Measurements from ENCODE around the gene RPS16. TPM values are rescaled to one million over a fixed set of nuclear protein-coding genes. Genes with fewer than 3 reads are reported as not detected.
A peak's percentile ranks its signal among the peaks of the same experiment; 100 is the strongest.

The RPS16 gene
- total and polyA plus RNA-seq, 4 experiments from 2014 or later = 1,590 to 4,227 (median 3,056) TPM

DNA sequence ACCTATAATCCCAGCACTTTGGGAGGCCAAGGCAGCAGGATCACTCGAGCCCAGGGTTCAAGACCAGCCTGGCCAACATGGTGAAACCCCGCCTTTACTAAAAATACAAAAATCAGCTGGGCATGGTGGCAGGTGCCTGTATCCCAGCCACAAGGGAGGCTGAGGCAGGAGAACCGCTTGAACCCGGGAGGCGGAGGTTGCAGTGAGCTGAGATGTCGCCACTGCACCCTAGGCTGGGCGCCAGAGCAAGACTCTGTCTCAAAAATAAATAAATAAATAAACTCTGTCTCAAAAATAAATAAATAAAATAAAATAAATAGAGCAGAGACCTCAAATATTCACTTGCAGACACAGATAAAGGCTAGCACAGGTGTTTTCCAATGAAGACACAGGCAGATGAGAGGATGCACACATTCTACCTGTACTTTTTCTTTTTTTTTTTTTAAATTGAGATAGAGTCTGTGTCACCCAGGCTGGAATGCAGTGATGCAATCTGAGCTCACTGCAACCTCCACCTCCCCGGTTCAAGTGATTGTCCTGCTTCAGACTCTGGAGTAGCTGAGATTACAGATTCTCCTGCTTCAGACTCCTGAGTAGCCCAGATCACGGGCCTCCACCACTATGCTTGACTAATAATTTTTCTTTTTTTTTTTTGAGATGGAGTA is 2.7 kb upstream of the RPS16 start:
- H3K36me3 Mint-ChIP-seq = peaks cover 18 to 26% of the 10 kb centered on the region in 2 donors
- peaks cover 26% of the 10 kb centered on the region for H3K4me1 ChIP-seq (ENCODE audit: insufficient read depth, low read length)
- H3K4me3 Mint-ChIP-seq = no peak overlapping the region
- ChIA-PET CTCF (ENCODE audit: partially characterized antibody) (interaction anchor here (0.9 to 5.1 kb wide), 3 partner anchors 95 to 234 kb away, joined by 3 to 56 read pairs (median 46); partner anchors contain the start of gene EID2B), POLR2A (ENCODE audit: partially characterized antibody) (interaction anchor here (3.6 kb wide), 1 partner anchor 36 kb away, joined by 53 read pairs; no protein-coding TSS in a partner anchor)
- H3K9me3 Mint-ChIP-seq = peaks cover 0 to 5% (median 0%) of the 10 kb centered on the region in 8 donors
- no peaks in the 10 kb centered on the region for H3K27me3 ChIP-seq (ENCODE audit: insufficient read depth, low read length)
- H3K9me3 ChIP-seq (ENCODE audit: control insufficient read depth in 1 of 2, low read length in 2 of 2) = no peaks in the 10 kb centered on the region
- H3K4me1 Mint-ChIP-seq = peaks cover 26 to 48% (median 30%) of the 10 kb centered on the region in 4 donors
- no peak overlapping the region for H3K27ac Mint-ChIP-seq
- no peak overlapping the region for H3K4me3 ChIP-seq (ENCODE audit: low read length in 2 of 2)
- no peak overlapping the region for H3K27ac ChIP-seq (ENCODE audit: low read depth, low read length)
- H3K27me3 Mint-ChIP-seq = peaks cover 0 to 3% of the 10 kb centered on the region in 2 donors
- intact Hi-C loops (cut with micrococcal nuclease) = no loop called here
- DNase-seq = no peak
- H3K36me3 ChIP-seq (ENCODE audit: insufficient read depth, low read length) = peaks cover 12% of the 10 kb centered on the region

DNA sequence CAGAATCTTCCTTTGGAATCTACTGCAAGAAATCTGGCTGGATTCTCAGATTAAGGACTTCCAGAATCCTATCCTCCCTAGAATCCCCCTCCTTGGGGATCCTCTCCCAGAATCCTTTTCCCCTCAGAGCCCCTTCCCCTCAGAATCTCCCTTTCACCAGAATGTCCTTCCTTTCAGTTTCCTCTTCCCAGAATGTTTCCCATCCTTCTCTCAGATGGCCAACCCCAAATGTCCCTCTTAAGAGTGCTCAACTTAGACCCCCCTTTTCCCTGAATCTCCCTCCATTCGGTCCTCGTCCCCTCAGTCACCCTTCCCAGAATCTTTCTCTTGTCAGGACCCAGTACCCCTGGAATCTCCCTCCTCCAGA is 584 bp upstream of the RPS16 start:
- peaks cover 28 to 56% (median 37%) of the 10 kb centered on the region in 4 donors for H3K4me1 Mint-ChIP-seq

DNA sequence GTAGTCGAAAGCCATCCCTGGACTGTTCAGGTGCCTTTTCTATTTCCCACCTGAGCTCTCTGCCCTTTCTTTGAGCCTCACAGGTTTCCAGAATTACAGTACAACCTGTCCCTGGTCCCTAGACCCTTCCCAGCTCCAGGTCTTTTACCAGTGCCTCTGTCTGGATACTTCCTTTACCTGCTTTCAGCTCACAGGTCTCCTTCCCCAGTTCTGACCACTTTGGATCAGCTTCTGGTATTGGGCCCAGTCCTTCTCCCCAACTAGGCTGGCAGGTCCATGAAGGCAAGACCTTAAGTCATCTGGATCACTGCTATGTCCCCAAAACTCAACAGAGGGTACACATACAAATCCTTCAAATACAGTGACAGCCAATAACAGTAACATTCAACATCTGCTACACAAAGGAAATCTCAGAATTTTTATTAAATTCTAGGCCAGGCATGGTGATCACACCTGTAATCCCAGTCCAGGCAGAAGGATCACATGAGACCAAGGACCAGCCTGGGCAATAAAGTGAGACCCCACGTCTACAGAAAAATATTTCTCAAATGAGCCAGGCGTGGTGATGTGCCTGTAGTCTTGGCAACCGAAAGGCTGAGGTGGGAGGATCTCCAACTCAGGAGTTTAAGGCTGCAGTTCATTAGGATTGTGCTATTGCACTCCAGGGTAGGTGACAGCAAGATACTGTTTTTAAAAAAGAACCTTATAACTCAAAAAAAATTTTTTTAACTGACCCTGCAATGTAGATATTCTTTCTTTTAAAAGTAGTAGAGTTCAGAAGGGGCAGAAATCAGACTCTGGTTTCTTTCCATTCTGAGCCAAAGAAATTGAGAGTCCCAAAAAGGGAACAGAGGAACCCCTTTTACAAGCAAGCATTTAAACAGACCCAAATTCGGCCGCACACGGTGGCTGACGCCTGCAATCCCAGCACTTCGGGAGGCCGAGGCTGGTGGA is 1.3 kb downstream of the RPS16 start:
- peaks cover 0 to 5% (median 0%) of the 10 kb centered on the region in 8 donors for H3K9me3 Mint-ChIP-seq
- H3K27ac Mint-ChIP-seq = peak overlapping the region; percentile 98 to 100 (median 99)
- H3K27me3 ChIP-seq (ENCODE audit: insufficient read depth, low read length) = no peaks in the 10 kb centered on the region
- peak overlapping the region; percentile 90 for H3K27ac ChIP-seq (ENCODE audit: low read depth, low read length)
- intact Hi-C loops (cut with micrococcal nuclease) = no loop called here
- H3K4me1 ChIP-seq (ENCODE audit: insufficient read depth, low read length) = peaks cover 43% of the 10 kb centered on the region
- H3K36me3 ChIP-seq (ENCODE audit: insufficient read depth, low read length) = peaks cover 24% of the 10 kb centered on the region
- CTCF ChIA-PET (ENCODE audit: partially characterized antibody) = interaction anchor here (1.1 to 2.7 kb wide), 10 partner anchors 11 to 238 kb away, joined by 3 to 16 read pairs (median 8); partner anchors contain the start of genes EID2B, GMFG, MED29 and PAF1
- peak overlapping the region; percentile 97 to 100 (median 100) for H3K4me3 Mint-ChIP-seq
- H3K36me3 Mint-ChIP-seq = peaks cover 29 to 49% of the 10 kb centered on the region in 2 donors
- peaks cover 30 to 59% (median 44%) of the 10 kb centered on the region in 4 donors for H3K4me1 Mint-ChIP-seq
- POLR2A ChIA-PET (ENCODE audit: partially characterized antibody) = interaction anchor here (0.6 to 6.4 kb wide), 31 partner anchors 10 to 1829 kb away, joined by 3 to 153 read pairs (median 5); partner anchors contain the start of genes EID2, EID2B, GMFG and MED29
- peak in 1 of 5 donors; percentile 27 for DNase-seq
- H3K9me3 ChIP-seq (ENCODE audit: control insufficient read depth in 1 of 2, low read length in 2 of 2) = no peaks in the 10 kb centered on the region
- H3K27me3 Mint-ChIP-seq = peaks cover 0 to 1% of the 10 kb centered on the region in 2 donors
- peak overlapping the region; percentile 71 to 90 for H3K4me3 ChIP-seq (ENCODE audit: low read length in 2 of 2)

More for the DNA sequence above, 584 bp upstream of the RPS16 start:
- H3K27me3 Mint-ChIP-seq = peaks cover 0 to 1% of the 10 kb centered on the region in 2 donors
- ChIA-PET POLR2A (ENCODE audit: partially characterized antibody) (interaction anchor here (0.7 to 6.4 kb wide), 37 partner anchors 10 to 1827 kb away, joined by 3 to 153 read pairs (median 6); partner anchors contain the start of genes C19orf47, DYRK1B, EID2 and EID2B), CTCF (ENCODE audit: partially characterized antibody) (interaction anchor here (0.7 to 2.3 kb wide), 15 partner anchors 10 to 236 kb away, joined by 3 to 16 read pairs (median 4); partner anchors contain the start of genes EID2, EID2B, MED29 and PAF1)
- DNase-seq = no peak
- Histone ChIP-seq H3K27ac (ENCODE audit: low read depth, low read length) (peak overlapping the region; percentile 90), H3K36me3 (ENCODE audit: insufficient read depth, low read length) (peaks cover 24% of the 10 kb centered on the region), H3K27me3 (ENCODE audit: insufficient read depth, low read length) (no peaks in the 10 kb centered on the region), H3K4me3 (ENCODE audit: low read length in 2 of 2) (peak overlapping the region; percentile 55 to 90), H3K4me1 (ENCODE audit: insufficient read depth, low read length) (peaks cover 31% of the 10 kb centered on the region), H3K9me3 (ENCODE audit: control insufficient read depth in 1 of 2, low read length in 2 of 2) (no peaks in the 10 kb centered on the region)
- H3K9me3 Mint-ChIP-seq = peaks cover 0 to 5% (median 0%) of the 10 kb centered on the region in 8 donors
- intact Hi-C loops (cut with micrococcal nuclease) = loop anchor here (1.0 kb wide), 5 partner anchors 9 to 96 kb away; partner anchors contain the start of genes EID2B, MED29, PAF1 and PLEKHG2
- H3K36me3 Mint-ChIP-seq = peaks cover 29 to 39% of the 10 kb centered on the region in 2 donors
- H3K27ac Mint-ChIP-seq = peak overlapping the region; percentile 98 to 100 (median 99)
- peak overlapping the region; percentile 97 to 100 (median 100) for H3K4me3 Mint-ChIP-seq

DNA sequence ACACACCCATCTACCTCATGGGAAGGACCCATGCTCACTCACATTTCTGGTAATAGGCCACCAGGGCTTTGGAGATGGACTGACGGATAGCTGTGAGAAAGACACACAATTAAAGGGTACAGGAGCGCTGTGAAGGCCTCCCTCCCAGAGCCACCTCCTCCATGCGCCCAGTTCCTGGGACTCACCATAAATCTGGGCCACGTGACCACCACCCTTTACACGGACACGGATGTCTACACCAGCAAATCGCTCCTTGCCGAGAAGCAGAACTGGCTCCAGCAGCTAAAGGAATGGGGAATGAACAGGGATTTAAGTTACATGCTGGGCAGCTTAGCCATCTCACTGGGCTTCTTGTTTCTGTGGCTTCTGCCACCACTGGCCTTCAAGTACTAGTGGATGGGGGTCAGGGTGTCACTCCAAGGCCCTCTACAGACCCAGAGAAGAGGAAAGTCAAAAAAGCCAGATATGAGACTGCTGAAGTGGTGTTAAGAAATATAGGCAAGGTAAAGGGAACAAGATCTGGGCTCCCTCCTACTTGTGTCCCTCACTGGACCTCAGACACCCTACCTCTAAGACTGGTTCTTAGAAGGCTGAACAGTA is 2.2 kb downstream of the RPS16 start:
- H3K27ac ChIP-seq (ENCODE audit: low read depth, low read length) = peak overlapping the region; percentile 90
- peaks cover 0 to 5% (median 0%) of the 10 kb centered on the region in 8 donors for H3K9me3 Mint-ChIP-seq
- peak in 1 of 5 donors; percentile 24 for DNase-seq
- POLR2A ChIA-PET (ENCODE audit: partially characterized antibody) = interaction anchor here (0.6 to 6.4 kb wide), 15 partner anchors 10 to 98 kb away, joined by 3 to 153 read pairs (median 3); partner anchors contain the start of genes GMFG, PLEKHG2, SUPT5H and TIMM50
- H3K4me1 Mint-ChIP-seq = peaks cover 30 to 59% (median 44%) of the 10 kb centered on the region in 4 donors
- peak overlapping the region; percentile 68 to 100 (median 99) for H3K27ac Mint-ChIP-seq
- H3K36me3 Mint-ChIP-seq = peaks cover 29 to 49% of the 10 kb centered on the region in 2 donors
- H3K36me3 ChIP-seq (ENCODE audit: insufficient read depth, low read length) = peaks cover 24% of the 10 kb centered on the region
- CTCF ChIA-PET (ENCODE audit: partially characterized antibody) = interaction anchor here (0.6 to 2.7 kb wide), 2 partner anchors 36 to 114 kb away, joined by 4 to 9 read pairs; no protein-coding TSS in a partner anchor
- intact Hi-C loops (cut with micrococcal nuclease) = no loop called here
- H3K27me3 Mint-ChIP-seq = peaks cover 0 to 1% of the 10 kb centered on the region in 2 donors
- H3K27me3 ChIP-seq (ENCODE audit: insufficient read depth, low read length) = no peaks in the 10 kb centered on the region
- H3K4me3 Mint-ChIP-seq = peak overlapping the region in 7 of 8 donors; percentile 30 to 100 (median 67)
- H3K9me3 ChIP-seq (ENCODE audit: control insufficient read depth in 1 of 2, low read length in 2 of 2) = no peaks in the 10 kb centered on the region
- peaks cover 43% of the 10 kb centered on the region for H3K4me1 ChIP-seq (ENCODE audit: insufficient read depth, low read length)
- H3K4me3 ChIP-seq (ENCODE audit: low read length in 2 of 2) = no peak overlapping the region

DNA sequence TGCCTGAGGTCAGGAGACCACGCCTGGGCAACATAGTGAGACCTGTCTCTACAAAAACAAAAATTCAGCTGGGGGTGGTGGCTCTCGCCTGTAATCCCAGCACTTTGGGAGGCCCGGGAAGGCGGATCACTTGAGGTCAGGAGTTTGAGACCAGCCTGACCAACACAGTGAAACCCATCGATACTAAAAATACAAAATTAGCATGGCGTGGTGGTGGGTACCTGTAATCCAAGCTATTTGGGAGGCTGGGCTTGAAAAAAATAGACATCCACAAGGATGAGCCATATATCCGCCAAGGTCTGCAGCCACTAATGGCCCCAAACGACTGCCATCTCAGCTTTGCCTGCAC is 3.1 kb downstream of the RPS16 start:
- Histone ChIP-seq H3K27ac (ENCODE audit: low read depth, low read length) (no peak overlapping the region), H3K4me1 (ENCODE audit: insufficient read depth, low read length) (peaks cover 43% of the 10 kb centered on the region)
- peaks cover 30 to 59% (median 44%) of the 10 kb centered on the region in 4 donors for H3K4me1 Mint-ChIP-seq

More for the DNA sequence above, 3.1 kb downstream of the RPS16 start:
- Histone ChIP-seq H3K27me3 (ENCODE audit: insufficient read depth, low read length) (no peaks in the 10 kb centered on the region), H3K9me3 (ENCODE audit: control insufficient read depth in 1 of 2, low read length in 2 of 2) (no peaks in the 10 kb centered on the region), H3K4me3 (ENCODE audit: low read length in 2 of 2) (no peak overlapping the region), H3K36me3 (ENCODE audit: insufficient read depth, low read length) (peaks cover 24% of the 10 kb centered on the region)
- peak overlapping the region; percentile 57 to 99 (median 78) for H3K27ac Mint-ChIP-seq
- H3K36me3 Mint-ChIP-seq = peaks cover 29 to 49% of the 10 kb centered on the region in 2 donors
- DNase-seq = peak in 1 of 5 donors; percentile 13
- H3K4me3 Mint-ChIP-seq = peak overlapping the region in 4 of 8 donors; percentile 2 to 52 (median 28)
- CTCF ChIA-PET (ENCODE audit: partially characterized antibody) = interaction anchor here (0.6 to 2.7 kb wide), 4 partner anchors 21 to 115 kb away, joined by 3 to 9 read pairs (median 4); partner anchors contain the start of gene PLEKHG2
- intact Hi-C loops (cut with micrococcal nuclease) = no loop called here
- POLR2A ChIA-PET (ENCODE audit: partially characterized antibody) = interaction anchor here (0.8 to 6.4 kb wide), 10 partner anchors 8 to 48 kb away, joined by 3 to 153 read pairs (median 4); partner anchors contain the start of genes PLEKHG2, SUPT5H and TIMM50
- peaks cover 0 to 1% of the 10 kb centered on the region in 2 donors for H3K27me3 Mint-ChIP-seq
- H3K9me3 Mint-ChIP-seq = peaks cover 0 to 5% (median 0%) of the 10 kb centered on the region in 8 donors
